Islet precursor cell (in vitro differentiated cells): ENCODE results near the gene IQGAP1.

Experiments
- DNase-seq: peaks from one replicate; pipeline ENCODE4 v3.0.0-alpha.2; 2018

IQGAP1 gene

GRCh38 chr15:90531147-90531546, 143.1 kb downstream of the IQGAP1 start:
- DNase-seq: no peak

GRCh38 chr15:90535254-90535653, 147.2 kb downstream of the IQGAP1 start:
- no peak for DNase-seq

- DNase-seq: no peak
Measured at GRCh38 chr15:90539789-90540188, 151.7 kb downstream of the IQGAP1 start.

- no peak for DNase-seq
Measured at GRCh38 chr15:90540768-90541167, 152.7 kb downstream of the IQGAP1 start.

- DNase-seq: no peak
Measured at GRCh38 chr15:90545095-90545494, 157.1 kb downstream of the IQGAP1 start.

- DNase-seq: no peak
Measured at GRCh38 chr15:90547540-90547939, 159.5 kb downstream of the IQGAP1 start.

GRCh38 chr15:90550919-90551318, 162.9 kb downstream of the IQGAP1 start:
- DNase-seq: no peak
